NCI-H2029 (cell line): ENCODE measurements around the gene RNF8.
"Not testable (repeated sequence)": the region's sequence is repeated elsewhere in the genome, so short reads cannot be mapped to it uniquely, and the experiment has no call there.

Experiments
- DNase-seq: peaks from one replicate; lab custom pipeline; 2025; lab: John Stamatoyannopoulos, UW

Gene RNF8

DNA sequence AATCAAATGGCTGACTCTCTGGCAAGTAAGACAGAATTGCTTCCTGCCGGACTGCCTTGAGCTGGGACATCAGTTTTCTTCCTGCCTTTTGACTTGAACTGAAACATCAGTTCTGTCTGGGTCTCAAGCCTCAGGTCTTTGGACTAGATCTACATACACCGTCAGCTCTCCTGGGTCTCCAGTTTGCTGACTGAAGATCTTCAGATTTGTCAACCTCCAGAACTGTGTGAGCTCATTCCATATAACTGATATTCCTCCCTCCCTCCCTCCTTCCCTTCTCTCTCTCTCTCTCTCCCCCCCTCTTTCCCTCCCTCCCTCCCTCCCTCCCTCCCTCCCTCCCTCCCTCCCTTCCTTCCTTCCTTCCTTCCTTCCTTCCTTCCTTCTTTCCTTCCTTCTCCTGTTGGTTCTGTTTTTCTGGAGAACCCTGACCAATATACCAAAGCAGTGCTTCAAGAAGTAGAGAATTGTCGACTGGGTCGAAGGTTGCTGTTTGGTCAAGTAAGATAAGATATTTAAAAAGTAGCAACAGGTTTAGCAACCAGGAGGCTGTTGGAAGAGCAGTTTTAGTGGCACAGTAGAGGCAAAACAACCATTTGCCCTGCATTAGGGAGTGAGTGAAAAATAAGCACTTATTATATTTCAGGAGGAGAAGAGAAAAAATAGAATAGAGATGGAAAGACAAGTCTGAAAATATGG, 46.2 kb downstream of the RNF8 start:
- no peak for DNase-seq

DNA sequence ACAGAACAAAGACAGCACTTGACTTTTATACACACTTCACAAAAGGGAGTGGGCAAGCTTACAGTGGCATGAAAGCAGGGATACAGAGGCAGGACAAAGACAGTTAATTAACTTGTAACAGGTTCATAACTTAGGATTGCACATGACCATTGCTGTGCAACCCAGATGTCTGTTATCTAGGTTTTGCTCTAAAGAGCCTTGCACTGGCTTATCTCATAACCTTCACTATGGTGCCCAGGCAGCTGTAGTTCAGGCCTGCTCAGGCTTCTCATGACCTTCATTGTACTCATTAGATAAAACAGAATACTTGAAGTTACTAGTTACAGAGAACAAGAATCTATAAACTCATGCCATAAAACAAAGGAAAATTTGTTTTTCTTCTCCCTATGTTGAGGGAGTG, 47.9 kb downstream of the RNF8 start:
- DNase-seq, result not testable (repeated sequence)

DNA sequence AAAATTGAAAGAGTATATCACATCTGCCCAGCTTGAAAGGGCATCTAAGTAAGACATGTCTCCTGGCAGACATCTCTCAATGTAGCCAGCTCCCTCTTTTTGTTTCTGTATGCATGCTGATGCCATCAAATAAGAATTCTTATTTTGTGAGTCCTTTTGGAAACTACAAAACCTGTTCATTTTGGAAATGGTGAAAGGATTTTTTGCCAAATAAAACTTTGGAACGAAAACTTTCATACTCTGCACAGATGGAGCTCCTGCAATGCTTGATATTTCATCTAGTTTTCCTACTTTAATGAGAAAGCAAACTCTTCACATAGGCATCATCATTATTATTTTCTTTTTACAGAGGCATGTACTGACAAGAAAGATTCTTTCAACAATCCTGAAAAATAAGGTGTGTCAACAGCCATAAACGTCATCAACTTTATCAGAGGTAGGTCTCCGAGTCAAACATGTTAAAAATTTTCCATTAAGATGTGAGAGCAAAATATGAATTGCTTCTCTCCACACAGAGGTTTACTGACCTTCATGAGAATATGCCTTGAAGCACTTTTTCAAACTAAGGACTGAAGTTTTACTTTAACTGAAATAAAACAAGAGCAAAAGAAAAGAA, 53.1 kb downstream of the RNF8 start:
- no peak for DNase-seq

DNA sequence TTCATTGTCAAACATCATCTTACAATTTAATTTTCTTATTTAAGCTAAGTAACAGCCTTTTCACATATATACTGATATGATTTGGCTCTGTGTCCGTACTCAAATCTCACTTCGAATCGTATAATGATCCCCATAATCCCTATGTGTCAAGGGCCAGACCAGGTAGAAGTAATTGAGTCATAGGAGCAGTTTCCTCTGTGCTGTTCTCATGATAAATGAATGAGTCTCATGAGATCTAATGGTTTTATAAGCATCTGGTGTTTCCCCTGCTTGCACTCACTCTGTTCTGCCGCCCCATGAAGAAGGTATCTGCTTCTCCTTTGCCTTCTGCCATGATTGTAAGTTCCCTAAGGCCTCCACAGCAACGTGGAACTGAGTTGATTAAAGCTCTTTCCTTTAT, 54.2 kb downstream of the RNF8 start:
- no peak for DNase-seq

DNA sequence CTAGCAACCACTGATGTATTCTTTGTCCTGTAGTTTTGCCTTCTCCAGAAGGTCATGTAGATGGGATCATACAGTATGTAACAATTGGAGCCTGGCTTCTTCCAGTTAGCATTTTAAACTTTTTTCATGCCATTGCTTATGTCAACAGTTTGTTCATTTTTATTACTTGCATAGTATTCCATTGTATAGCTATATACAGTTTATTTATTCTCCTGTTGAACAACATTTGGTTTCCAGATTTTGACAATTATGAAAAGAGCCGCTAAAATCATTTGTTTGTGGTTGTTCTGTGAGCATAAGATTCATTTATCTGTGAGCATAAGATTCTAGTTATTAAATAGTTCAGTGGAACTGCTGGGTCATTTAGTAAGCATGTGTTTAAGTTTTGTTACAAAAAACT, 55.7 kb downstream of the RNF8 start:
- no peak for DNase-seq

DNA sequence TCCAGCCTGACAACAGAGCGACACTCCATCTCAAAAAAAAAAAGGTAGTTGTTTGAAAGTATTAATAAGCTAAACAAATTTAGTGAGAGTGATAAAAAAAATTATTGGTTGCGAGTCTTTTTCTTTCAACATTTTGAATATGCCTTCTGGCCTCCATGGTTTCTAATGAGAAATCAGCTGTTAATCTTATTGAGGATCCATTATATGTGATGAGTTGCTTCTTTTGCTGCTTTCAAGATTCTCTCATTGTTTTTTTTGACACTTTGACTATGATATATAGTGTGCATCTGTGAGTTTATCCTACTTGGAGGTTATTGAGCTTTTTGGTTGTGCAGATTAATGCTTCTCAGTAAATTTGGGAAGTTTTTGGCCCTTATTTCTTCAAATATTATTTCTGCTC, 63.6 kb downstream of the RNF8 start:
- DNase-seq, result no peak

DNA sequence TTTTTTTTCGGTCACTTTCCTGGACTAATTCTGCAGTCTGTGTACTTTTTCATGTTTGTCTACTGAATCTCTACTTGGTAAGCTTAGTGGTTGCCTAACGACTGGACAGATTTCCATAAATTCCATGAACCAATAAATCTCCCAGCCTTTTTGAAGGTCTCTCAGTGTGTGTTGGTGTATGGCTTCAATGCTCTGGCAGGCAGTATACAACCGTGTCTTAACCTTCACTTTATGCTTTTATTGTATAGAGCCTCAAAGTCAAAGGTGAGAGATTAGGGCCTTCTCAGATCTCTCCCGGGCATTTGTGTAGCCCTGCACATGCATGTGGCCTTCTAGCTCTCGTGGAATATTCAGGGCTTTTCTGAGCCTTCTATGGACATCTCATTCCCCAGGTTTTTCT, 64.9 kb downstream of the RNF8 start:
- DNase-seq, result no peak

DNA sequence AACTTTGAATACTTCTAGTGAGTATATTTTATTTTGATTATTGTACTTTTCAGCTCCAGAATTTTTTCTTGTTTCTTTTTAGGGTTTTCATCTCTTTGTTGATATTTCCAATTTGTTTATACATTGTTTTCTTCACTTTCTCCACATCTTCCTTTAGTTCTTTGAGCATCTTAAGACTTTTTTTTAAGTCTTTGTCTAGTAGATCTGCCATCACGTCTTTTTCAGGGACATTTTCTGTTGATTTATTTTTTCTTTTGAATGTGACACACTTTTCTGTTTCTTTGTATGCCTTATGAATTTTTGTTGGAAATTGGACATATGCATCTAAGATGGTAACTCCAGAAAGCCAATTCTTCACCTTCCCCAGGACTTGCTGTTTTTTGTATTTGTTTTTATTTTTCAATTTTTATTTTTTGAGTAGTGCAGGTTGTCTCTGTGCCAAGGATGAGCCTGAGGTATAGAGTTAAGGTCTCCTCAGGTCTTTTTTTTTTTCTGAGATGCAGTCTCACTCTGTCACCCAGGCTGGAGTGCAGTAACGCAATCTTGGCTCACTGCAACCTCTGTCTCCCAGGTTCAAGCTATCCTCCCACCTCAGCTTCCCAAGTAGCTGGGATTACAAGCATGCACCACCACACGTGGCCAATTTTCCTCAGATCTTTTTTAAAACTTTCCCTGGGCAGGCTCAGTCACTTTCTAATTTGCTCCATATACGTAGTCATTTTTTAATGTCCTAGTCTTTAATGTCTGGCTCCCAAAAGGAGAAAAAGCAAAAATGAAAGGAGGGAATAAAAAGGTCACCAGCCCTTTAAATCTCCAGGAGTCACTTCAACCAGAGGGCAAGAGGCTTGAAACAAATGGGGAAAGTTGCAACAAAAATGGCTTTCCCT, 72.5 kb downstream of the RNF8 start:
- DNase-seq, result no peak

DNA sequence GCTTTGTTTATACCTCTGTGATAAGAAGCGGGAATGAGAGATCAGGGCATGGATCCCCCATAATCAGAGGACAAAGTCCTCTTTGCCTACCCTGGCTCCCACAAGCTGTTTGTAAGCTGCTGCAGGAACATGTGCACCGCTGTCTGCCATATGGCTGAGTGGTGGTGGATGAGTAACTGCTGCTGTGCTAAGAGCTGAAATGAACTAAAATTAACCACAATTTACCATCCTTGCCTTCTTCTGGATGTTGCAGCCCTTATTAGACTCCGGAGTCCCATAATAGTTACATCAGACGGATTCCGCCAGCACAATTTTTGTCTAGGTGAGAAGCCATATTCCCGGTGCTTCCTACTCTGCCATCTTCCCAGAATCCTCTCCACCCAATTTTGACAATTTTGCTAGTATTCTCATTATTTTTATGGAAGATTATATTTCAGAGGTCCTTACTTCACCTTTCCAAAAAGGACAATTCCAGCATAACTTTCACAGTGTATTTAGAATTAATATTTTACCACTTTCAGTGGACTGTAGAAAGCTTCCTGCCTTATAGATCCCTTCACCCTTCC, 73.2 kb downstream of the RNF8 start:
- no peak for DNase-seq

DNA sequence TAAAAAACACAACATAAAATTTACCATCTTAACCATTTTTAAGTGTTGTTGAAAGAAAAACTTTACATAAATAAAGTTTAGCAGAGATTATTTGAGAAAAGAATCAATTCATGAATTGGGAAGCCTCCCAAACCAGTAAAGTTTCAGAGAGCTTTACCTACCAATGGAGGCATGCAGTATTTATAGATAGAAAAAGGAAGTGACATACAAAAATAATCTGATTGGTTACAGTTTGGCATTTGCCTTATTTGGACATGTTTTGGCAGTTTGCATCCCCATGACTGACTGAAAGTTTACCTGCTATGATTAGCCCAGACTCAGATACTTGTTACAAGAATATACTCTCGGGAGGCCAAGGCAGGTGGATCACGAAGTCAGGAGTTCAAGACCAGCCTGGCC, 75.6 kb downstream of the RNF8 start:
- DNase-seq, result no peak

DNA sequence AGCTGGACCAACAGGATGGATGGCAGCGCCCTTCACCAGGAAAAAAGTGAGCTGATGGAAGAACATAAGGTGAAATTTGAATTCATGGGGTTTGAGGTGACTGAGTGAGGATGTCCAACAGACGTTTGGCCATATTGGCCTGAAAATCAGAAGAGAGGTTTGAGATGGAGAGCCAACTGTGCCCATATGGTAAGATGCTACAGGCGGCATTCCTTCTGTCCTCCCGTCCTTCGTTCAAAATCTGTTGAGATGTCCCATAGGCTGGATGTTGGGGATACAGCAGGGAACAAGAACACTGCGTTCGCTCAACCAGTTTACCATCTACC, 78.8 kb downstream of the RNF8 start:
- no peak for DNase-seq

DNA sequence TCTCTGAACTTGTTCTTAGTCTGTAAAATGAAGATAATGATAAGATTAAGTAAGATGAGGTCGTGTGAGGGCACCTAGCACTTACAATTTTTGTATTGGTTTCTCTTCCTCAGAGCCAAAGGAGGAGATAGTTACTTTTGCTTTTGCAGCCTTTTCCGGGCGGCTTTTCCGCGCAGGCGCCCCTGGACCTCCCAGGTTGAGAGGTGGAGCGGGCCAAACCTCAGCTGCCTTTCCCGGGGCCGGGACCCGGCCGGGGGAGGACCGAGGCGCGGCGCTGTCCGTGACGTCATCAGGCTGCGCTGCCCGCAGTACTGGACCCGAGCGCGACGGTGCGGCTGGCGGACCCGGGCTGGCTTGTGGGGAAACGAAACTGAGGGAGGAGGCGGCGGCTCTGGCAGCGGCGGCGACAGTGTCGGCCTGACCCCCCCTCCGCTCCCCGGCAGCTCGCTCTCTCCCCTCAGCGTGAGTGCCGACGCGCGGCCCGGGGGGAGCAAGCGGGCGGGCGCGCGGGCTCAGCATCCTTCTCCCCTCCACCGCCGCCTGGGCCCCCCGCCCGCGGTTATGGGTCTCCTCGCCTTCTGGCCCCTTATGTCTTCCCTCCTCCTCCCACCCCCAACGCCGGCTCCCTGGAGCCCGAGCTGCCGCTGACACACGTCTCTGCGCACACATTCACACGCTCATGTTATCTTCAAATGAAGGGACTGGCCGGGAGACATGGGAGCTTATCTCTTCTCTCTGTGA, 79.3 kb downstream of the RNF8 start, which contains the start of gene CMTR1:
Gene CMTR1, plus strand, starts transcription at position 306 of the 741 bp plus-strand sequence. CDS start 2,409 bp downstream, outside the sequence.
- DNase-seq, result peak; percentile 91

DNA sequence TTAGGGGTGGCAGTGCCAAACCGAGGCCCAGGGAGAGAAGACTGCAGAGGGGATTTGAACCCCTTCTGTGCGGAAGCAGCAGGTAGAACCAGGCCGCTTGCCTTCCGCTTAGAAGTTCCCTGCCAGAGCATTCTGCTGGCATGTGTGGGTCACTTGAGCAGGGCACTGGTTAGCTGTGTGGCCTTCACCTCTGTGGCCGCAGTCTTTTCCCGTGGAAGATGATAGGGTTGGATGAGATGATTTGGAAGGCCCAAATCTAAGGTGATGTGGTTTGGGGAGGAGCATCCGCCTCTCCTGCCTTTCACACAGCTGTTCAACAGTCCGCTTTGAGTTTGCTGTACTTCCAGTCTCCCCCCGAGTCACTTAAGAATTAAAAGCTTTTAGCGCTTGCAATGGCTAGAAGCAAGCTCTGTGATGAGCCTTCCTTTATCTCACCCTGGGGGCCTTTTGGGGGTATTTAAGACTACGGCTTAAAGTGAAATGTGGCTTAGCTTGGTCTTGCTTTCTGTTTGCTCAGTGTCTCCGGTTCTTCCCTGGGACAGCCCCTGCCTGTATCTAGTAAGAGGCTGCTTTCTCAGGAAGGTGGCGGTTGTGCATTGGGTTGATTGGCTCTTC, 80.0 kb downstream of the RNF8 start:
- DNase-seq, result no peak

DNA sequence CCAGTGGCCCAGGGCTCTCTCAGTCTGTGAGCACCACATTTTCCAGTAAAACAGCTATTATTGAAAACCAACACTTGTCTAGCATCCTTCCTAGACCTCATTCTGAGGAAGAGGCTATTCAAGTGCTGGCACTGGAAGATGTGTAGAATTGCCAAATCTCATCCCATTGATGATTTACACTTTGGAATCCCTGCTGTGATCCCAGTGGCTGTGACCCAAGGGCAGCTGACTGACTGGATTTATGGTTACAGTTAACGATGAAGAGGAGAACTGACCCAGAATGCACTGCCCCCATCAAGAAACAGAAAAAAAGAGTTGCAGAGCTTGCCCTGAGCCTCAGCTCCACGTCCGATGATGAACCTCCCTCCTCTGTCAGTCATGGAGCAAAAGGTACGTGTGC, 81.6 kb downstream of the RNF8 start:
- DNase-seq, result no peak

DNA sequence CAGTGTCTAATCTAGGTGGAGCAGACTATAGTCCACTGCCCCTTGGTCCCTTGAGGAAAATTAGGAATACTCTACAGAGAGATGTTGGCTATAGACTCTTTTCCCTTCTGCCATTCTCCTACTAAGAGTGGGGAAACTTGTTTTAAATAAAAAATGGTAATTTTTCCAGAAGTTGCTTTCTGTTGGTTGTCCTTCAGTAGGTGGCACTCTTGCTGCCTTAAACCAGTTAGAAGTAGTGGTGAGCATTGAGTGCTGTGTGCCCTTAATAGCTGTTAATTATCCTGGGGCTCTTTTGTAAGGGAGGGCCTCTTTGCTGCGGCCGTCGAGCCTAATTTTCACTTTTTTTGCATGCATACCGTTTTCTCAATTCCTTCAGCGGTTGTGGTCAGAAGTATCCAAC, 82.0 kb downstream of the RNF8 start:
- no peak for DNase-seq

DNA sequence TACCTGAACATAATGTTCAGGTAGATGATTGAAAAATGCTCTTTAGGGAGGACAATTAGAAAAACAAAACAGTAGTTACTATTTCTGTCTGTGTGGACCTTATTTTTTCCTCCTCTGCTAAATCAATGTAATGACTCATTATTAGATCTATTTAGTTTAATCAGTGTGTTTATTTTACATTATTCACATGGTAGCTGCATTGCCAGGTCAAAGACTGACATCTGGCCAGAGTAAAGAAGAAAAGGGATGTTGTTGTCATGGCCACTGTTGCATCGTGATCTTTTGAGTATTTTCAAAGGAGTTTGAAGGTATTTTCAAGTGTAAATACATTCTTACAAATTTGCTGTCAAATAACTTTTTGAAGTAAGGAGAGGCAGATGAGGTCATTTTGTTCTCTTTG, 85.1 kb downstream of the RNF8 start:
- no peak for DNase-seq

DNA sequence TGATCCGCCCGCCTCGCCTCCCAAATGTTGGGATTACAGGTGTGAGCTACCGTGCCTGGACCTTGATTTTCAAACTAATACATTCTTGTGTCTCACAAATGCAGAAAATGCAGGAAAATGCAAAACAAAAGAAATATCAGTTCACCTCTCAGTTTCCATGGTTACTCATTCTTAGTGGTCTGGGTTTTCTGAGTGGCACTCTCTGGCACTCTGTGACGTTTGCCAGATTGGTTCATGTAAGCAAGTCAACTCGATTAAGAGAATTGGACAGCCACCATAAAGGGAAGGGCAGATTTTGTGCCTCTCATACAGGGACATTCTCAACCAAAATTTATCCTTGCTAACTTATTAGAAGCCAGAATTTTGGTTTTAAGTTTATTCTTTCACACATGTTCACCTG, 87.9 kb downstream of the RNF8 start:
- DNase-seq, result no peak

DNA sequence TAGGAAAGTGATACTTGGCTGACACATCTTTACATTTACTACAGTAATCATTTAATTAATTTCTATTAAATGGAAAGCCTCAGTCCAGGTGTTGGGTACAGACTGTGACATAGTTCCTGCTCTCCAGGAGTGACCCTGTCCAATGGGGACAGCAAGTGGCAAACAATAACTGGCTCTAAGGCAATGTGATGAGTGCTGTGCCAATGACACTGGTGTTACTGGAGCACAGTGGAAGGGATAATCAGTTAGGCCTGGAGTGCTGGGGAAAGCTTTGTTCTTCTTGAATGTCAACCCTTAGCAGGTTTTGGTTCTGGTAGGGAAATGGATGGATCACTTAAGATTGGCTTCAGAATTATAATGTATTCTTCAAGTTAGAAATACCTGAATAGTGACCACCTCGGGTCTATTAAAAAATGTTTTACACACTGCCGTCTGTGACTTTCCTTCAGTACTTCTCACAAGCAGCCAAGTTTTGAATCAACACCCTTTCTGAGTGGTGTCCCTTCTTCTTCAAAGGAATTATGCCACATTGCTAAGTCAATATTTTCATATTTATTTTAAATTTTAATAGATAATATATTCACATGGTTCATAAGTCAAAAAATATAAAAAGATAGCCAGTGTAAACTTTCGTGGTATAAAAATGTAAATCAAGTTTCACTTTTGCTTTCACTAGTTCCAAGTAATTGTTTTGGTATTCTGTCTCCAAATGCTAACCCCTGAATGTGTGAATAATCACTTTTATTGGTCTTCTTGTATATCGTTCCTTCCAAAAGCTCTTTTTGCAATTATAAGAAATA, 88.8 kb downstream of the RNF8 start:
- DNase-seq, result no peak

DNA sequence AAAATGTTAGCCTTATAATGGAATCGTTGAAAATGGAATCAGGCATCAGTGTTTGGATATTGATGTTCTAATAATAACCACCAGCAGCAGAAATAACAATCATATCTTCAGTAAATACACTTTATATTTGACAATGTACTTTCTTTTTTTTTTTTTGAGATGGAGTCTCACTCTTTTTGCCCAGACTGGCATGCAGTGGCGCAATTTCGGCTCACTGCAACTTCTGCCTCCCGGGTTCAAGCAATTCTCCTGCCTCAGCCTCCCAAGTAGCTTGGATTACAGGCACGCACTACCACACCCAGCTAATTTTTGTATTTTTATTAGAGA, 89.4 kb downstream of the RNF8 start:
- not testable (repeated sequence) for DNase-seq
